WTC11 (cell line): ENCODE results near the gene CRTC2. TPM values are rescaled to one million over a fixed set of nuclear protein-coding genes. Genes with fewer than 3 reads are reported as not detected.
"Not testable (repeated sequence)": the region's sequence is repeated elsewhere in the genome, so short reads cannot be mapped to it uniquely, and the experiment has no call there.

ENCODE experiments used
- ATAC-seq: fragments of 200-7000 bp; cut with Tn5 transposase; 2 replicates; pipeline ENCODE4 v1.10.0; 2021; ENCODE audit warnings: mild to moderate bottlenecking, moderate library complexity
- CTCF ChIA-PET: fragments of 300-600 bp; sonication (Branson Sonifier 250); formaldehyde crosslinking; loops from one replicate; lab custom pipeline; 2021; ENCODE audit warnings: antibody characterized with exemption; lab: Charles Lee
- POLR2A ChIA-PET: fragments of 350-600 bp; sonication (Branson Sonifier 250); formaldehyde crosslinking; loops from one replicate; lab custom pipeline; 2021; ENCODE audit warnings: antibody characterized with exemption; lab: Charles Lee
- DNase-seq: peaks from one replicate; pipeline ENCODE4 v3.0.0; 2021; ENCODE audit warnings: low spot score
- H3K27ac Mint-ChIP-seq: 2 replicates; pipeline ENCODE4 v1.8.0; 2021; ENCODE audit warnings: mixed read lengths
- H3K27me3 Mint-ChIP-seq: 2 replicates; pipeline ENCODE4 v1.8.0; 2021; ENCODE audit warnings: low read depth, mild to moderate bottlenecking, moderate library complexity, mixed read lengths
- H3K36me3 Mint-ChIP-seq: 2 replicates; pipeline ENCODE4 v1.8.0; 2021; ENCODE audit warnings: mixed read lengths
- H3K4me1 Mint-ChIP-seq: 2 replicates; pipeline ENCODE4 v1.8.0; 2022; ENCODE audit warnings: mixed read lengths
- H3K4me3 Mint-ChIP-seq: 2 replicates; pipeline ENCODE4 v1.8.0; 2021; ENCODE audit warnings: mild to moderate bottlenecking, moderate library complexity, mixed read lengths
- H3K9me3 Mint-ChIP-seq: 2 replicates; pipeline ENCODE4 v1.8.0; 2021; ENCODE audit warnings: mixed read lengths
- ARID4B ChIP-seq: sonication (generic); formaldehyde crosslinking; IDR thresholded peaks from 2 replicates; pipeline ENCODE4 v1.8.0; 2023; ENCODE audit warnings: missing genetic modification reagents, mild to moderate bottlenecking, borderline replicate concordance
- ATF1 ChIP-seq: sonication (generic); formaldehyde crosslinking; IDR thresholded peaks from 2 replicates; pipeline ENCODE4 v1.8.1; 2023; ENCODE audit warnings: mild to moderate bottlenecking, moderate library complexity, missing genetic modification reagents
- CBFB ChIP-seq: sonication (generic); formaldehyde crosslinking; IDR thresholded peaks from 2 replicates; pipeline ENCODE4 v1.8.1; 2022; ENCODE audit warnings: mild to moderate bottlenecking, low read depth, missing genetic modification reagents
- EMX1 ChIP-seq: fragments of 250-450 bp; sonication (Bioruptor Pico); IDR thresholded peaks from 2 replicates; pipeline ENCODE4 v1.8.0; 2021; ENCODE audit warnings: mild to moderate bottlenecking
- FOXP1 ChIP-seq: sonication (generic); formaldehyde crosslinking; IDR thresholded peaks from 2 replicates; pipeline ENCODE4 v1.8.0; 2022; ENCODE audit warnings: missing genetic modification reagents, mild to moderate bottlenecking, moderate library complexity, borderline replicate concordance
- NR3C1 ChIP-seq: sonication (generic); formaldehyde crosslinking; conservative IDR thresholded peaks from 2 replicates; pipeline ENCODE4 v1.8.1; 2023; ENCODE audit warnings: low read depth, mild to moderate bottlenecking, missing genetic modification reagents
- PRRX2 ChIP-seq: fragments of 250-450 bp; sonication (Bioruptor Pico); IDR thresholded peaks from 2 replicates; pipeline ENCODE4 v1.8.0; 2021; ENCODE audit warnings: mild to moderate bottlenecking
- SOX15 ChIP-seq: fragments of 250-450 bp; sonication (Bioruptor Pico); IDR thresholded peaks from 2 replicates; pipeline ENCODE4 v1.9.0; 2021; ENCODE audit warnings: mild to moderate bottlenecking
- TEAD1 ChIP-seq: sonication (generic); formaldehyde crosslinking; IDR thresholded peaks from 2 replicates; pipeline ENCODE4 v1.8.0; 2022; ENCODE audit warnings: mild to moderate bottlenecking, missing genetic modification reagents
- TEAD4 ChIP-seq: sonication (generic); formaldehyde crosslinking; IDR thresholded peaks from 2 replicates; pipeline ENCODE4 v1.8.0; 2022; ENCODE audit warnings: mild to moderate bottlenecking, missing genetic modification reagents
- TP53 ChIP-seq: sonication (generic); formaldehyde crosslinking; IDR thresholded peaks from 2 replicates; pipeline ENCODE4 v1.8.1; 2023; ENCODE audit warnings: mild to moderate bottlenecking, missing genetic modification reagents
- ZBTB21 ChIP-seq: sonication (generic); formaldehyde crosslinking; IDR thresholded peaks from 2 replicates; pipeline ENCODE4 v1.8.1; 2023; ENCODE audit warnings: mild to moderate bottlenecking, missing genetic modification reagents, borderline replicate concordance
- ZNF121 ChIP-seq: sonication (generic); formaldehyde crosslinking; IDR thresholded peaks from 2 replicates; pipeline ENCODE4 v1.8.0; 2023; ENCODE audit warnings: missing genetic modification reagents
- ZNF423 ChIP-seq: fragments of 250-450 bp; sonication (Bioruptor Pico); IDR thresholded peaks from 2 replicates; pipeline ENCODE4 v2.1.2; 2022; ENCODE audit warnings: mild to moderate bottlenecking, moderate library complexity
- total RNA-seq: library from RNA; stranded (reverse); gene quantifications from 3 replicates; pipeline ENCODE4 v1.2.3, GENCODE V29; 2021
- TF ChIP-seq, protein P1 (sequence below): fragments of 250-450 bp; sonication (Bioruptor Pico); IDR thresholded peaks from 2 replicates; pipeline ENCODE4 v1.9.0; 2021; ENCODE audit warnings: moderate library complexity, mild to moderate bottlenecking, inconsistent platforms, borderline replicate concordance
- TF ChIP-seq, protein P2 (sequence below): fragments of 250-450 bp; sonication (Bioruptor Pico); conservative IDR thresholded peaks from 2 replicates; pipeline ENCODE4 v1.9.0; 2021; ENCODE audit warnings: mild to moderate bottlenecking

The CRTC2 gene
- total RNA-seq, 1 experiment from 2014 or later: 43.7 TPM

- no peak for TF ChIP-seq ARID4B (CRISPR knock-in tag)
- no peak for TF ChIP-seq ATF1
- TF ChIP-seq TEAD1 (CRISPR knock-in tag): no peak
- no peak for TF ChIP-seq ZNF121 (CRISPR knock-in tag)
- no peak for TF ChIP-seq CBFB (CRISPR knock-in tag)
- TF ChIP-seq TP53: no peak
- TF ChIP-seq ZBTB21 (CRISPR knock-in tag): no peak
- no peak for TF ChIP-seq FOXP1 (CRISPR knock-in tag)
- TF ChIP-seq EMX1 (CRISPR knock-in tag): no peak
- TF ChIP-seq, protein P1, sequence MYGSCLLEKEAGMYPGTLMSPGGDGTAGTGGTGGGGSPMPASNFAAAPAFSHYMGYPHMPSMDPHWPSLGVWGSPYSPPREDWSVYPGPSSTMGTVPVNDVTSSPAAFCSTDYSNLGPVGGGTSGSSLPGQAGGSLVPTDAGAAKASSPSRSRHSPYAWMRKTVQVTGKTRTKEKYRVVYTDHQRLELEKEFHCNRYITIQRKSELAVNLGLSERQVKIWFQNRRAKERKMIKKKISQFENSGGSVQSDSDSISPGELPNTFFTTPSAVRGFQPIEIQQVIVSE (CRISPR knock-in tag): no peak
- no peak for TF ChIP-seq NR3C1
Observed at GRCh38 chr1:153912349-153912748, 46.1 kb downstream of the CRTC2 start (continued).

- CTCF ChIA-PET, H3K4me3 Mint-ChIP-seq, H3K27me3 Mint-ChIP-seq, H3K4me1 Mint-ChIP-seq, ATAC-seq, DNase-seq, H3K27ac Mint-ChIP-seq: not testable (repeated sequence)
- Mint-ChIP-seq H3K36me3 (peaks cover 18% of the 10 kb centered on the region), H3K9me3 (peaks cover 11% of the 10 kb centered on the region)
- POLR2A ChIA-PET: interaction anchor here (0.7 to 0.9 kb wide), 2 partner anchors 57 to 61 kb away, joined by 3 to 4 read pairs; partner anchors contain the start of gene CREB3L4
Observed at GRCh38 chr1:153910560-153910959, 47.9 kb downstream of the CRTC2 start.

DNA sequence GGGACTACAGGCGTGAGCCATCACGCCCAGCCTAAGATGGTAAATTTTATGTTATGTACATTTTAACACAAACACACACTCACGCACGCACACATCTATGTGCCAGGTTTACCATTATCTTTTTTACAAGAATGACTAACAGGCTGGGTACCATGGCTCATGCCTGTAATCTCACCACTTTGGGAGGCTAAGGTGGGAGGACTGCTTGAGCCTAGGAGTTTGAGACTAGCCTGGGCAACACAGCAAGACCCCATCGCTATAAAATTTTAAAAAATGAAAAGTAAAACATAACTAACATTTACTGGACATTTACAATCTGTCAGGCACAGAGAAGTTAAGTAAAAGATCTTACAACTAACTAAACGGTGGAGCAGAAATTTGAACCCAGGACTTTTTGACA is 50.3 kb downstream of the CRTC2 start:
- Mint-ChIP-seq H3K4me1 (0 out of 2 replicates have a peak, but pooled peaks cover 6% of the 10 kb centered on the region), H3K27me3 (no peaks in the 10 kb centered on the region), H3K4me3 (no peak overlapping the region), H3K36me3 (peaks cover 22% of the 10 kb centered on the region), H3K27ac (no peak overlapping the region), H3K9me3 (peaks cover 11% of the 10 kb centered on the region)
- ATAC-seq (no peak), DNase-seq (no peak)
- POLR2A ChIA-PET: no interaction called here
- TF ChIP-seq PRRX2 (CRISPR knock-in tag): no peak
- TF ChIP-seq ZNF121 (CRISPR knock-in tag): 0 out of 2 replicates have a peak, but pooled peaks have one; percentile 8
- TF ChIP-seq ZNF423 (CRISPR knock-in tag): no peak
- TF ChIP-seq, protein P2, sequence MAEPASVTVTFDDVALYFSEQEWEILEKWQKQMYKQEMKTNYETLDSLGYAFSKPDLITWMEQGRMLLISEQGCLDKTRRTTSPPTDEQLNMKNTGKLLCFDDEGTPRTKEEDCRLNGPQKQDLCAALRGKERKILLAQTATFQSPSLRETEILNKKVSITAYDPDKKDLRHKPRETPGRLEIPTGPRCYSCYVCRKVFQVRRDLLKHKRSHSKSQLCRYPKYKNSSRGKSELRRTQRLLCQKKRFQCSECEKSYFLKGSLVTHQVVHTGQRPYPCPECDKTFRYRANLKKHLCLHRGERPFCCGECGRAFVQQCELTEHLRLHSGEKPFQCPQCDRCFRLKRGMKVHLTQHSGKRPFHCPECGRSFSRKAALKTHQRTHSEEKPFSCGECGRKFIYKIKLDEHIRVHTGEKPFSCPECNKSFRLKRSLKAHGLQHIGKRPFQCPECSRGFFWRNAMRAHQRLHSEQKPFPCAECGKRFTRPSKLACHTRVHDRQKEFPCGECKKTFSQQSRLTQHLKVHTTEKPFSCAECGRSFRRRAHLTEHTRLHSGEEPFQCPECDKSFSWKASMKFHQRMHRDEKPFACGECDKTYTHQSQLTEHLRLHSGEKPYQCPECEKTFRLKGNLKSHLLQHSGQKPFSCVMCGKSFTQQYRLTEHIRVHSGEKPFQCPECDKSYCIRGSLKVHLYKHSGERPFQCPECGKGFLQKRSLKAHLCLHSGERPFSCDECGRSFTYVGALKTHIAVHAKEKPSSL (CRISPR knock-in tag): no peak
- TF ChIP-seq TEAD4 (CRISPR knock-in tag): no peak
- TF ChIP-seq SOX15 (CRISPR knock-in tag): no peak
- CTCF ChIA-PET: no interaction called here
